NB4 (cell line): ENCODE data around the gene SGCB.

Experiments used
- POLR2A ChIP-seq: IDR thresholded peaks from 2 replicates; pipeline ENCODE4 v1.6.1; 2011; ENCODE audit warnings: mild to moderate bottlenecking; ENCODE audit not compliant: insufficient read length; ENCODE audit errors: extremely low read depth
- TF ChIP-seq, protein P1 (sequence below): IDR thresholded peaks from one replicate; pipeline ENCODE4 v1.5.1; 2012; ENCODE audit warnings: low read depth, low read length

DNA sequence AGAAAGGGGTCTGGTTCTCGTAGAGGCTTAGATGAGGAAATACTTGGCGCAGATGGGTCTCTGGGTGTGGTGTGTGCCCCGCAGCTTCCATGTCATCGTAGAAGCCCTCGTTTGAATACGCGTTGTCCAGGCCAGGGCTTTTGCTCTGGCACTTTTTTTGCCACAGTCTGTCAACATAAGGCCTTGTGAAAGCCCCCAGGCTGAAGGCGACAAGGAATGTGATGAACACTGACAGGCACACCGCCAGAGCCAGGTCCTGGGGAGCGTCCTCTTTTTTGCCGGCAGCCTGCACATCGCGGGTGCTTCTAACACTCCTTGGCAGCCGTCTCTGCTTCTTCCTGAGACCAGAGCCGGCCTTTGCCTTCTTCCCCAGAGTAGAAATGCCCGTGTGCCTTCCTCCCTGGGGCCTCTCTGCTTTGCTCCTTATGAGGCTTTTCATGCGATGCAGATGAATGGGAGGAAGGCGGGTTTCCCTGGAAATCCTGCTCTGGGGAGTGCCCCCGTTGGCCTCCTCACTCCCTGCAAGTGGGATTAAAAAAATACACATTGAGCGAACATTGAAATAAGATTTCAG, 42.4 kb downstream of the SGCB start:
- TF ChIP-seq, protein P1, sequence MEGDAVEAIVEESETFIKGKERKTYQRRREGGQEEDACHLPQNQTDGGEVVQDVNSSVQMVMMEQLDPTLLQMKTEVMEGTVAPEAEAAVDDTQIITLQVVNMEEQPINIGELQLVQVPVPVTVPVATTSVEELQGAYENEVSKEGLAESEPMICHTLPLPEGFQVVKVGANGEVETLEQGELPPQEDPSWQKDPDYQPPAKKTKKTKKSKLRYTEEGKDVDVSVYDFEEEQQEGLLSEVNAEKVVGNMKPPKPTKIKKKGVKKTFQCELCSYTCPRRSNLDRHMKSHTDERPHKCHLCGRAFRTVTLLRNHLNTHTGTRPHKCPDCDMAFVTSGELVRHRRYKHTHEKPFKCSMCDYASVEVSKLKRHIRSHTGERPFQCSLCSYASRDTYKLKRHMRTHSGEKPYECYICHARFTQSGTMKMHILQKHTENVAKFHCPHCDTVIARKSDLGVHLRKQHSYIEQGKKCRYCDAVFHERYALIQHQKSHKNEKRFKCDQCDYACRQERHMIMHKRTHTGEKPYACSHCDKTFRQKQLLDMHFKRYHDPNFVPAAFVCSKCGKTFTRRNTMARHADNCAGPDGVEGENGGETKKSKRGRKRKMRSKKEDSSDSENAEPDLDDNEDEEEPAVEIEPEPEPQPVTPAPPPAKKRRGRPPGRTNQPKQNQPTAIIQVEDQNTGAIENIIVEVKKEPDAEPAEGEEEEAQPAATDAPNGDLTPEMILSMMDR: no peak
- no peak for TF ChIP-seq POLR2A
